Bronchial epithelial cell (primary cell): ENCODE measurements around the gene WDR83. TPM values are rescaled to one million over a fixed set of nuclear protein-coding genes. Genes with fewer than 3 reads are reported as not detected.
A peak's percentile ranks its signal among the peaks of the same experiment; 100 is the strongest.
"Not testable (repeated sequence)": the region's sequence is repeated elsewhere in the genome, so short reads cannot be mapped to it uniquely, and the experiment has no call there.

Experiments
- DNase-seq: peaks from one replicate; pipeline ENCODE4 v3.0.0-alpha.2; 2010; ENCODE audit warnings: low read depth
- FAIRE-seq: peaks from 2 replicates; lab custom pipeline; 2011; peaks lifted over from hg19 to GRCh38; lab: Jason Lieb, UNC
- H3K27me3 ChIP-seq: 2 replicates; pipeline ENCODE4 v1.5.1; 2011; ENCODE audit warnings: low read length; ENCODE audit not compliant: control insufficient read depth, insufficient read depth
- H3K36me3 ChIP-seq: 2 replicates; pipeline ENCODE4 v1.5.1; 2011; ENCODE audit warnings: low read length; ENCODE audit not compliant: control insufficient read depth, insufficient read depth
- H3K4me3 ChIP-seq: 2 replicates; pipeline ENCODE4 v1.5.1; 2011; ENCODE audit warnings: mild to moderate bottlenecking, low read depth, low read length, control low read depth
- total RNA-seq: library from RNA; depleted of rRNA; stranded (reverse); fragments of >200 nt; gene quantifications from 2 replicates; pipeline ENCODE4 v1.2.1, GENCODE V29; 2014
- TF ChIP-seq, protein P1 (sequence below): IDR thresholded peaks from 2 replicates; pipeline ENCODE4 v1.5.1; 2011; ENCODE audit warnings: mild to moderate bottlenecking, moderate library complexity, low read length, control low read depth, inconsistent platforms; ENCODE audit not compliant: insufficient read depth, severe bottlenecking

The WDR83 gene
- total RNA-seq, 1 donor from 2014 or later = 21.1 TPM

DNA sequence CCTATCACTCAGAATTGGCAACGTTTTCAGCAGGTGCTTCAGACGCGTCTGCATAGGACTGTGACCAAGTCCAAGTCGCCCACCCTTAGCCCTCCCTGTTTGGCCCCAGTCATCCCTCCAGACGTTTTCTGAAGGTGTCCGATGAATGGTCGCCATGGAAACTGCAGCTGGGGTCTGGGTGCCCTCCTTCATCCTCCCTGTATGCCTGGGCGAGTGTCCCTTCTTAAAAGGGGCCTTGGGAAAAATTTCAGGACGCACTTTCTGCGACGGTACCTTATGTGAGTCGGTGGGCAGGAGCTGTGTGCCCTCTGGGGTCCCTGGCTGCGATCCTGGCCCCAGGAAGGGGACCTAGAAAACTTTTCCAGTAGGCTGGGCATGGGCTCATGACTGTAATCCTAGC, 25.2 kb upstream of the WDR83 start:
- no peak for DNase-seq
- TF ChIP-seq, protein P1, sequence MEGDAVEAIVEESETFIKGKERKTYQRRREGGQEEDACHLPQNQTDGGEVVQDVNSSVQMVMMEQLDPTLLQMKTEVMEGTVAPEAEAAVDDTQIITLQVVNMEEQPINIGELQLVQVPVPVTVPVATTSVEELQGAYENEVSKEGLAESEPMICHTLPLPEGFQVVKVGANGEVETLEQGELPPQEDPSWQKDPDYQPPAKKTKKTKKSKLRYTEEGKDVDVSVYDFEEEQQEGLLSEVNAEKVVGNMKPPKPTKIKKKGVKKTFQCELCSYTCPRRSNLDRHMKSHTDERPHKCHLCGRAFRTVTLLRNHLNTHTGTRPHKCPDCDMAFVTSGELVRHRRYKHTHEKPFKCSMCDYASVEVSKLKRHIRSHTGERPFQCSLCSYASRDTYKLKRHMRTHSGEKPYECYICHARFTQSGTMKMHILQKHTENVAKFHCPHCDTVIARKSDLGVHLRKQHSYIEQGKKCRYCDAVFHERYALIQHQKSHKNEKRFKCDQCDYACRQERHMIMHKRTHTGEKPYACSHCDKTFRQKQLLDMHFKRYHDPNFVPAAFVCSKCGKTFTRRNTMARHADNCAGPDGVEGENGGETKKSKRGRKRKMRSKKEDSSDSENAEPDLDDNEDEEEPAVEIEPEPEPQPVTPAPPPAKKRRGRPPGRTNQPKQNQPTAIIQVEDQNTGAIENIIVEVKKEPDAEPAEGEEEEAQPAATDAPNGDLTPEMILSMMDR = no peak
- Histone ChIP-seq H3K27me3 (no peaks in the 10 kb centered on the region), H3K36me3 (no peaks in the 10 kb centered on the region), H3K4me3 (no peak overlapping the region)
- no peak for FAIRE-seq

DNA sequence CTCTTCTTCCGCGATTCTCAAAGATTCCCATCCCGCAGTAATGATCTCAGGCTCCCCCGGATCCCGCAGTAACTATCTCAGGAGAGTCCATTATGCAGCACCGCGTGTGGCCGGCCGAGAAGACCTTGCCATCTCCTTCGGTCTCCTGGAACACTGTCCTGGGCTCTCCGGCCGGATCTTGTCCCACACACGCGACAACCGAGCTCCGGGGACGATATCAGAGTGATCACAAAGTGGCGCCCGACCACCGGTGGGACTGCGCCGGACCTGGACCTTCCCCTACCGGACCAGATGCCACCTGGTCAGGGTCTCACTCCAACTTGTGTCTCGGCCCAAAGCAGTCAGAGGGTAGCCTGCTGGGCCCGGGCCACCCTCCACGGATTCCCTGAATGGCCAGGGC, 24.1 kb upstream of the WDR83 start:
- H3K27me3 ChIP-seq = no peaks in the 10 kb centered on the region
- no peak overlapping the region for H3K4me3 ChIP-seq
- FAIRE-seq (no peak), DNase-seq (no peak)
- H3K36me3 ChIP-seq = no peaks in the 10 kb centered on the region
- TF ChIP-seq, protein P1 = no peak

DNA sequence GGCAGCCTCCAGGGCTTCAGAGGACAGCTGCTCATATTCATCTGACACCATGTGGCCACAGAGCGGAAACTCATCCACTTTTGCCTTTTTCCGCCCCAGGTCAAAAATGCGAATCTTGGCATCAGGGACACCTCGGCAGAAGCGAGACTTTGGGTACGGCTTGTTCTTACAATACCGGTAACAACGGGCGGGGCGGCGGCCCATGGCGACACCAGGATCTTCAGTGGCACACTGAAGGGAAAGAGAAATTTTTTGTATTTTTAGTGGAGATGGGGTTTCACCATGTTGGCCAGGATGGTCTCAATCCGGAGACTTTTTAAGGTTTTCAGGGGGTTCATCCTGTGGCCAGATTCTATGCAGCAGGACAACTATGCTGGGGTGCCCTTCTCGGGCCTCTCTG, 22.9 kb upstream of the WDR83 start:
- not testable (repeated sequence) for FAIRE-seq, H3K36me3 ChIP-seq, H3K27me3 ChIP-seq, DNase-seq, H3K4me3 ChIP-seq

DNA sequence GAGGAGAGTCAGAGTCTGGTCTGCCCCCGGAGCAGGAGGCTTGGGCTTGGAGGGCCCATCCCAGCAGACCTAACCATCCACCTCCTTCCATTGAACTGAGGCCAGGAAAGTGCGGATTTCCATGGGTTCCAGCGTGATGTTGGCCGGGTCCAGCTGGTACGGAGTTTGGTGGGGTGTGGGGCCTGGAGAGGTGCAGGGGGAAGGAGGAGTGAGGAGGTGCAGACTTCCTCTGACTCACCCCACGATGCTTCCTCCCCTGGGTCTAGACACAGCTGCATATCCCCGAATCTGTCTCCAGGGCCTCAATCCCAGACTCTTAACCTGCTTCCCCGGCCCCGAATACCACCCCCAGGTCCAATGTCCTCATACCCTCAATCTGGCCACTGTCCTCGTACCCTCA, 20.1 kb upstream of the WDR83 start:
- Histone ChIP-seq H3K27me3 (no peaks in the 10 kb centered on the region), H3K4me3 (no peak overlapping the region), H3K36me3 (no peaks in the 10 kb centered on the region)
- DNase-seq = no peak
- FAIRE-seq = no peak
- TF ChIP-seq, protein P1 = no peak

DNA sequence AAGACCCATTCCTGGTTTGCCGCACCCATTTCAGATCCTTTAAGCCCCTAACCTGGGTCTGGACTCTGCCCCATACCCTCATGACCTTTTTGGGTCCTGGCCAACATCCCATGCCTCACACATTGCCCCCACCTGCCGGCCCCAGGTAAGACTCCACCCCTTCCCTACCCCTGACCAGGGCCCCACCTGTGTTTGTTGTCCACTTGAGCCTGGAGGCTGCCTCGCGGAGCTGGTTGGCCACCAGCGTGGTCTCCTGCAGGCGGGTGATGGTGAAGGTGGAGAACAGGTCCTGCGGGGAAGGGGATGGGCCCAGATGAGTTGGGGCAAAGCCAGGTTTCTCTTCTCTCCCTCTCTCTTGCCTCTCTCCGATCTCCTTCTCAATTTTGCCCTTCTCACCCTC, 19.6 kb upstream of the WDR83 start:
- FAIRE-seq = no peak
- Histone ChIP-seq H3K27me3 (no peaks in the 10 kb centered on the region), H3K4me3 (no peak overlapping the region), H3K36me3 (no peaks in the 10 kb centered on the region)
- no peak for DNase-seq
- TF ChIP-seq, protein P1 = no peak

DNA sequence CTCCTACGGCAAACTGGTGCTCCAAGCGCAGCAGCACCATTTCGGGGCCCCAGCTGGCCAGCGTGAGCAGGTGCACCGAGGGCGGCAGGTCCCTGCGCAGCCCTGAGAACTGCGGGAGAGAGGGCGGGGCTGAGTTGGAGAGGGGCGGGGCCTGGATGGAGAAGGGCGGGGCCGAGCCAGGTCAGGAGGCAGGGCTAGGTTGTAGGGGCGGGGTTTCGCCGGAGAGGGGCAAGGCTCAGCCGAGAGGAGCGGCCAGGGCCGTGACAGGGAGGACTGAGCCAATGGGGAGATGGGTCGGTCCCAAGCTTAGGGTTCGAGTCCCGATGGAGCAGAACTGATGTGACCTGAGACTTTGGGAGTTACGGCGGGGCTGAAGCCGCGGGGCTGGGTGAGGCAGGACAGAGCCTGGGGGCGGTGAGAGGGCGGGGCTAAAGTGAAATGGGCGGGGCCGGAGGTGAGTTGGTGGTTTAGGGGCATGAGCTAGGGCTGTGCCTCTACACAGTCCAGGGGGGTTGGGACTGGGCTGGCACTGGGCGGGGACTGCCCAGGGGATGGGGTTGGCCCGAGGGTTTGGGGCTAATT, 19.0 kb upstream of the WDR83 start:
- Histone ChIP-seq H3K36me3 (no peaks in the 10 kb centered on the region), H3K4me3 (peak overlapping the region; percentile 35), H3K27me3 (no peaks in the 10 kb centered on the region)
- TF ChIP-seq, protein P1 = no peak
- no peak for FAIRE-seq
- peak; percentile 39 for DNase-seq
